Prostate gland (tissue), 2 donors: ENCODE data around the gene KTI12. TPM values are rescaled to one million over a fixed set of nuclear protein-coding genes. Genes with fewer than 3 reads are reported as not detected.

Experiments used
- DNase-seq: peaks from one replicate; pipeline ENCODE4 v3.0.0-alpha.2; 2019; ENCODE audit warnings: low spot score
- H3K27ac ChIP-seq, 2 donors: fragments of 200-600 bp; sonication (generic); 2 replicates each; pipeline ENCODE4 v1.5.1; 2017 to 2019
- H3K27me3 ChIP-seq: fragments of 200-600 bp; sonication (generic); replicated peaks from 2 replicates; pipeline ENCODE4 v1.5.1; 2019; ENCODE audit not compliant: insufficient read depth
- H3K36me3 ChIP-seq, 2 donors: fragments of 200-600 bp; sonication (generic); 1 replicate in 1 of 2; 2 replicates in 1 of 2; pipeline versions ENCODE4 v1.5.1 to v1.8.1; 2017 to 2019
- H3K4me1 ChIP-seq: fragments of 200-600 bp; sonication (generic); replicated peaks from 2 replicates; pipeline ENCODE4 v1.5.1; 2019
- H3K4me3 ChIP-seq, 2 donors: fragments of 200-600 bp; sonication (generic); 2 replicates each; pipeline ENCODE4 v1.5.1; 2017 to 2019
- H3K9me3 ChIP-seq: fragments of 200-600 bp; sonication (generic); 2 replicates; pipeline ENCODE4 v1.5.1; 2017
- CTCF ChIP-seq, 4 experiments: fragments of 200-600 bp in 2 of 4; fragments of 450-650 bp in 2 of 4; sonication (generic) in 2 of 4; IDR thresholded peaks; 1 replicate in 3 of 4; 2 replicates in 1 of 4; pipeline ENCODE4 v1.5.1; 2016 to 2019; ENCODE audit warnings: antibody characterized with exemption in 4 of 4, mild to moderate bottlenecking in 2 of 4, moderate library complexity in 2 of 4
- POLR2A ChIP-seq: fragments of 450-650 bp; IDR thresholded peaks from one replicate; pipeline ENCODE4 v1.6.1; 2016; ENCODE audit warnings: antibody characterized with exemption, mild to moderate bottlenecking
- POLR2AphosphoS5 ChIP-seq: sonication (generic); formaldehyde crosslinking; IDR thresholded peaks from one replicate; pipeline ENCODE4 v1.6.1; 2017; ENCODE audit warnings: antibody characterized with exemption
- WGBS: methylation state at CpG from one replicate; pipeline ENCODE4 v1.1.5; 2018; 5-methylcytosine and 5-hydroxymethylcytosine counted together
- intact Hi-C: fragments of 100-400 bp; cut with DNase I; formaldehyde crosslinking; loops from one replicate; pipeline ENCODE4 v1.14.2; 2022
- total RNA-seq, 2 donors: library from RNA; depleted of rRNA; stranded (reverse); fragments of >200 nt; gene quantifications; one replicate each; pipeline ENCODE4 v1.1.0, GENCODE V29; 2016

KTI12 gene
- total RNA-seq, 2 donors from 2014 or later, result 9.2 to 15.0 TPM

DNA sequence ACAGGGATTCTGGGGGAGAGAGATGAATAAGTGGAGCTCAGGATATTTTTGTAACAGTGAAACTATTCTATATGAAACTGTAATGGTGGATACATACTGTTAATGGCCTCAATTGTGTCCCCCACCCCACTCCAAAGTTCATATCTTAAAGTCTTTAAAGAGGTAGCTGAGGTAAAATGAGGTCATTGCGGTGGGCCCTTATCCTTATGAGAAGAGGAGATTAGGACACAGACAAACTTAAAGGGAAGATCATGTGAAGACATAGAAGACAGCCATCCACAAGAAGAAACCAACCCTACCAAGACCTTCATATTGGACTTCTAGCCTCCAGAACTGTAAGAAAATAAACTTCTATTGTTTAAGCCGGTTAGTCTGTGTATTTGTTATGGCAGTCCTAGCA, 11.6 kb upstream of the KTI12 start:
- Histone ChIP-seq H3K9me3 (no peaks in the 10 kb centered on the region), H3K27me3 (no peaks in the 10 kb centered on the region), H3K4me1 (no peaks in the 10 kb centered on the region), H3K27ac (no peak overlapping the region), H3K36me3 (no peaks in the 10 kb centered on the region), H3K4me3 (no peak overlapping the region)
- TF ChIP-seq POLR2AphosphoS5 (no peak), POLR2A (no peak), CTCF (IDR thresholded peaks at IDR 0.05) (no peak)
- no peak for DNase-seq
- intact Hi-C loops, result no loop called here
- 91% methylated on average over 2 of the region's 2 CpGs for WGBS

GRCh38 chr1:52041551-52042185, 8.1 kb upstream of the KTI12 start:
- no peaks in the 10 kb centered on the region for H3K4me1 ChIP-seq
- H3K36me3 ChIP-seq, result no peaks in the 10 kb centered on the region
- no peak overlapping the region for H3K4me3 ChIP-seq
- no peak overlapping the region for H3K27ac ChIP-seq
- no peak for TF ChIP-seq POLR2AphosphoS5
- TF ChIP-seq POLR2A, result no peak
- no peak for TF ChIP-seq CTCF (IDR thresholded peaks at IDR 0.05)
- 86% methylated on average over 4 of the region's 4 CpGs for WGBS
- intact Hi-C loops, result no loop called here
- DNase-seq, result no peak
- H3K27me3 ChIP-seq, result no peaks in the 10 kb centered on the region
- no peaks in the 10 kb centered on the region for H3K9me3 ChIP-seq

- H3K27me3 ChIP-seq, result no peaks in the 10 kb centered on the region
- WGBS, result 100% methylated on average over 1 of the region's 1 CpG
- no peaks in the 10 kb centered on the region for H3K9me3 ChIP-seq
- intact Hi-C loops, result no loop called here
- H3K27ac ChIP-seq, result no peak overlapping the region
- TF ChIP-seq POLR2A, result no peak
- no peak for TF ChIP-seq CTCF (IDR thresholded peaks at IDR 0.05)
- no peak for TF ChIP-seq POLR2AphosphoS5
- no peaks in the 10 kb centered on the region for H3K36me3 ChIP-seq
- DNase-seq, result no peak
- H3K4me3 ChIP-seq, result no peak overlapping the region
- no peaks in the 10 kb centered on the region for H3K4me1 ChIP-seq
Observed at GRCh38 chr1:52037909-52038308, 4.3 kb upstream of the KTI12 start.

DNA sequence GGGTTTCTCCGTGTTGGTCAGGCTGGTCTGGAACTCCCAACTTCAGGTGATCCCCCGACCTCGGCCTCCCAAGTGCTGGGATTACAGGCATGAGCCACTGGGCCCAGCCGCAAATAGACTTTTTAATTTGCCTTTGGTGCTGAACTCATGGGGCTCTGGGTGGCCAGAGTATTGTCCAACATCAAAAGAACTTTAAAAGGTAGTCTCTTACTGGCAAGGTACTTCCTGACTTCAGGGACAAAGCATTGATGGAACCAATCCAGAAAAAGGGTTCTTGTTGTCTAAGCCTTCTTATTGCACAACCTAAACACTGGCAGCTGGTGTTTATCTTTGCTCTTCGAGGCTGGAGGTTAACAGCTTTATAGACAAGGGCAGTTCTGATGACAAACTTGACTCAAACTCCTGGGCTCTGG, 3.8 kb upstream of the KTI12 start:
- WGBS, result 76% methylated on average over 5 of the region's 5 CpGs
- DNase-seq, result peak; percentile 36
- Histone ChIP-seq H3K4me3 (no peak overlapping the region), H3K27me3 (no peaks in the 10 kb centered on the region), H3K27ac (no peak overlapping the region), H3K4me1 (peaks cover under 1% of the 10 kb centered on the region), H3K36me3 (no peaks in the 10 kb centered on the region), H3K9me3 (no peaks in the 10 kb centered on the region)
- TF ChIP-seq CTCF (IDR thresholded peaks at IDR 0.05) (no peak), POLR2AphosphoS5 (peak; percentile 74), POLR2A (no peak)
- intact Hi-C loops, result no loop called here

GRCh38 chr1:52034050-52034384, 407 bp upstream of the KTI12 start:
- Histone ChIP-seq H3K27me3 (no peaks in the 10 kb centered on the region), H3K36me3 (no peaks in the 10 kb centered on the region), H3K9me3 (no peaks in the 10 kb centered on the region), H3K4me3 (peak overlapping the region; percentile 57 to 72), H3K27ac (peak overlapping the region; percentile 82 to 86), H3K4me1 (peaks cover 3% of the 10 kb centered on the region)
- no peak for DNase-seq
- intact Hi-C loops, result no loop called here
- TF ChIP-seq POLR2A (no peak), CTCF (IDR thresholded peaks at IDR 0.05) (no peak), POLR2AphosphoS5 (no peak)
- 97% methylated on average over 2 of the region's 2 CpGs for WGBS
